Right lobe of liver (tissue), 4 donors: Measurements from ENCODE around the gene HDAC11.

Experiments
- POLR2A ChIP-seq: fragments of 450-650 bp; IDR thresholded peaks from one replicate; pipeline ENCODE4 v1.6.1; 2017; ENCODE audit warnings: antibody characterized with exemption, mild to moderate bottlenecking
- TF ChIP-seq, protein P1 (sequence below), 4 donors: fragments of 200-600 bp in 3 of 4; fragments of 450-650 bp in 1 of 4; IDR thresholded peaks; one replicate each; pipeline versions ENCODE4 v1.5.1 to v1.8.0; 2016 to 2022; ENCODE audit warnings: antibody characterized with exemption in 4 of 4, mild to moderate bottlenecking in 2 of 4
- donor health status: DM: no; HTN: no; CAD: no.
- donor health status: DM: no; HTN: no; CAD: no.
- donor health status: DM: no; HTN: yes; CAD: no.

DNA sequence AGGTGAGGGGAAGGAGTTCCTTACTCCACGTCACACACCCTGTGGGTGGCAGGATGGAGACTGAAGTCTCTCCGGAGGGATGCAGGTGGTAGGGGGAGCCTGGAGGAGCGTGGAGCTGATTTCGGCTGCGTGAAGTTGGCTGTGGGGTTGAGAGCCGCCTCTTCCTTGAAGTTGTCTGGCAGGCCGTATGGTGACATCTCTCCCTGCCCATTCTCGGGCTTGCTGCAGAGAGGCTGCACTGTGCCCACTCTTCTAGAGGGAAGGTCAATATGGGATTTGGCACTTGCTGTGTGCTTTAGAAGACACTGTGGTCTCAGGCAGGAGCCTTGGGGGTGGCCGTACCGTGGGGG lies 55.4 kb downstream of the HDAC11 start:
- TF ChIP-seq, protein P1, sequence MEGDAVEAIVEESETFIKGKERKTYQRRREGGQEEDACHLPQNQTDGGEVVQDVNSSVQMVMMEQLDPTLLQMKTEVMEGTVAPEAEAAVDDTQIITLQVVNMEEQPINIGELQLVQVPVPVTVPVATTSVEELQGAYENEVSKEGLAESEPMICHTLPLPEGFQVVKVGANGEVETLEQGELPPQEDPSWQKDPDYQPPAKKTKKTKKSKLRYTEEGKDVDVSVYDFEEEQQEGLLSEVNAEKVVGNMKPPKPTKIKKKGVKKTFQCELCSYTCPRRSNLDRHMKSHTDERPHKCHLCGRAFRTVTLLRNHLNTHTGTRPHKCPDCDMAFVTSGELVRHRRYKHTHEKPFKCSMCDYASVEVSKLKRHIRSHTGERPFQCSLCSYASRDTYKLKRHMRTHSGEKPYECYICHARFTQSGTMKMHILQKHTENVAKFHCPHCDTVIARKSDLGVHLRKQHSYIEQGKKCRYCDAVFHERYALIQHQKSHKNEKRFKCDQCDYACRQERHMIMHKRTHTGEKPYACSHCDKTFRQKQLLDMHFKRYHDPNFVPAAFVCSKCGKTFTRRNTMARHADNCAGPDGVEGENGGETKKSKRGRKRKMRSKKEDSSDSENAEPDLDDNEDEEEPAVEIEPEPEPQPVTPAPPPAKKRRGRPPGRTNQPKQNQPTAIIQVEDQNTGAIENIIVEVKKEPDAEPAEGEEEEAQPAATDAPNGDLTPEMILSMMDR (IDR thresholded peaks at IDR 0.05): no peak
- no peak for TF ChIP-seq POLR2A
